HepG2 (cell line): ENCODE results near the gene TIMP3. TPM values are rescaled to one million over a fixed set of nuclear protein-coding genes. Genes with fewer than 3 reads are reported as not detected.

Source experiments
- FOXA3 ChIP-seq: IDR thresholded peaks from 2 replicates; pipeline ENCODE4 v1.6.1; 2016; ENCODE audit warnings: missing genetic modification reagents, missing compliant biosample characterization
- HNRNPK ChIP-seq: fragments of 200-400 bp; formaldehyde crosslinking; IDR thresholded peaks from 2 replicates; pipeline ENCODE4 v1.6.1; 2018; ENCODE audit warnings: low read length, low read depth, moderate library complexity, mild to moderate bottlenecking; ENCODE audit not compliant: poor library complexity, severe bottlenecking
- KLF16 ChIP-seq, 2 experiments: sonication (generic) in 1 of 2; formaldehyde crosslinking in 1 of 2; IDR thresholded peaks; 2 replicates each; pipeline versions ENCODE4 v1.6.1 to v1.8.0; 2016 to 2023; ENCODE audit warnings: missing genetic modification reagents in 2 of 2, missing compliant biosample characterization in 1 of 2
- MTA3 ChIP-seq: sonication (generic); formaldehyde crosslinking; IDR thresholded peaks from 2 replicates; pipeline ENCODE4 v1.4.0; 2020; ENCODE audit warnings: missing genetic modification reagents
- NCOA1 ChIP-seq: sonication (generic); formaldehyde crosslinking; IDR thresholded peaks from 2 replicates; pipeline ENCODE4 v1.9.0; 2021; ENCODE audit warnings: missing genetic modification reagents
- NR2F6 ChIP-seq, 2 experiments: IDR thresholded peaks; 2 replicates each; pipeline ENCODE4 v1.6.1; 2016; ENCODE audit warnings: antibody characterized with exemption in 1 of 2, mild to moderate bottlenecking in 1 of 2
- NRL ChIP-seq: sonication (generic); formaldehyde crosslinking; IDR thresholded peaks from 2 replicates; pipeline ENCODE4 v1.5.0; 2020; ENCODE audit warnings: missing genetic modification reagents, mild to moderate bottlenecking, moderate library complexity, borderline replicate concordance
- SIN3A ChIP-seq: IDR thresholded peaks from 2 replicates; pipeline ENCODE4 v1.6.1; 2011; ENCODE audit warnings: low read depth, mild to moderate bottlenecking, control low read depth, low read length, borderline replicate concordance
- TEAD2 ChIP-seq: sonication (generic); formaldehyde crosslinking; IDR thresholded peaks from 2 replicates; pipeline ENCODE4 v1.9.0; 2021; ENCODE audit warnings: missing genetic modification reagents
- ZNF101 ChIP-seq: sonication (generic); formaldehyde crosslinking; IDR thresholded peaks from 2 replicates; pipeline ENCODE4 v1.4.0; 2020; ENCODE audit warnings: mild to moderate bottlenecking, low read depth, missing genetic modification reagents, borderline replicate concordance
- ZNF772 ChIP-seq: sonication (generic); formaldehyde crosslinking; IDR thresholded peaks from 2 replicates; pipeline ENCODE4 v1.5.0; 2020; ENCODE audit warnings: mild to moderate bottlenecking, missing genetic modification reagents
- ZNF83 ChIP-seq: sonication (generic); formaldehyde crosslinking; IDR thresholded peaks from 2 replicates; pipeline ENCODE4 v1.4.0; 2020; ENCODE audit warnings: missing genetic modification reagents, mild to moderate bottlenecking, borderline replicate concordance
- polyA plus RNA-seq, 8 experiments: library from polyadenylated mRNA; depleted of rRNA in 3 of 8; stranded (reverse) in 7 of 8; unstranded in 1 of 8; fragments of >200 nt; fragmentation: Illumina TruSeq in 4 of 8; extraction: Trizol in 4 of 8; gene quantifications; 2 replicates each; pipeline versions ENCODE4 v1.2.1 to v1.2.3, GENCODE V29; 2011 to 2016; ENCODE audit warnings: low read depth in 4 of 8, missing spikeins in 1 of 8, mixed read lengths in 1 of 8; ENCODE audit not compliant: insufficient read depth in 1 of 8
- total RNA-seq, 5 experiments: library from RNA; depleted of rRNA; stranded (reverse); fragments of >200 nt; fragmentation: Illumina TruSeq; extraction: Trizol; gene quantifications; 2 replicates each; pipeline ENCODE4 v1.2.3, GENCODE V29; 2016; ENCODE audit warnings: low read depth in 1 of 5
- TF ChIP-seq, protein P1 (sequence below): sonication (generic); formaldehyde crosslinking; IDR thresholded peaks from 2 replicates; pipeline ENCODE4 v1.8.0; 2022; ENCODE audit warnings: low read depth, missing genetic modification reagents
- TF ChIP-seq, protein P2 (sequence below): sonication (generic); formaldehyde crosslinking; conservative IDR thresholded peaks from 2 replicates; pipeline ENCODE4 v1.4.0; 2020; ENCODE audit warnings: mild to moderate bottlenecking, missing genetic modification reagents, moderate library complexity
- TF ChIP-seq, protein P3 (sequence below): sonication (generic); formaldehyde crosslinking; IDR thresholded peaks from 2 replicates; pipeline ENCODE4 v1.5.1; 2020; ENCODE audit warnings: mild to moderate bottlenecking, missing genetic modification reagents, borderline replicate concordance
- TF ChIP-seq, protein P4 (sequence below): sonication (generic); formaldehyde crosslinking; IDR thresholded peaks from 2 replicates; pipeline ENCODE4 v1.8.1; 2023; ENCODE audit warnings: missing genetic modification reagents, mild to moderate bottlenecking, borderline replicate concordance
- TF ChIP-seq, protein P5 (sequence below): fragments of 450-650 bp; IDR thresholded peaks from 2 replicates; pipeline ENCODE4 v1.6.1; 2017; ENCODE audit warnings: mild to moderate bottlenecking
- TF ChIP-seq, protein P6 (sequence below): IDR thresholded peaks from 2 replicates; pipeline ENCODE4 v1.6.1; 2016

TIMP3 gene
- total and polyA plus RNA-seq, 2 of the 13 experiments (the other 11 are each of a cell fraction or from before 2014, with no cell fraction given): 57.3 to 86.6 TPM

DNA sequence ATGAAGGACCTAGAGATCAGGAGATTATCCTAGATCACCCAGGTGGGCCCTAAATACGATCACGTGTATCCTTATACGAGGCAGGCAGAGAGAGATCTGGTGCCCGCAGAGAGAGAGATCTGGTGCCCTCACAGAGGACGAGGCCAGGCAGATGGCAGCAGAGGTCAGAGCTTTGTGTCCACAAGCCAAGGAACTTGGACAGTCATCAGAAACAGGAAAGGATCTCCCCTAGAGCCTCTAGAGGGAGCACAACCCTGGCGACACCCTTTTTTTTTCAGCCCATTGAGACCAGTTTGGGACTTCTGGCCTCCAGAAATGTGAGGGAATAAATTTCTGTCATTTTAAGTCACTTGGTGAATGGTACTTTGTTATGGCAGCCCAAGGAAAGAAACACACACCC, 25.5 kb upstream of the TIMP3 start (continued):
- TF ChIP-seq, protein P1, sequence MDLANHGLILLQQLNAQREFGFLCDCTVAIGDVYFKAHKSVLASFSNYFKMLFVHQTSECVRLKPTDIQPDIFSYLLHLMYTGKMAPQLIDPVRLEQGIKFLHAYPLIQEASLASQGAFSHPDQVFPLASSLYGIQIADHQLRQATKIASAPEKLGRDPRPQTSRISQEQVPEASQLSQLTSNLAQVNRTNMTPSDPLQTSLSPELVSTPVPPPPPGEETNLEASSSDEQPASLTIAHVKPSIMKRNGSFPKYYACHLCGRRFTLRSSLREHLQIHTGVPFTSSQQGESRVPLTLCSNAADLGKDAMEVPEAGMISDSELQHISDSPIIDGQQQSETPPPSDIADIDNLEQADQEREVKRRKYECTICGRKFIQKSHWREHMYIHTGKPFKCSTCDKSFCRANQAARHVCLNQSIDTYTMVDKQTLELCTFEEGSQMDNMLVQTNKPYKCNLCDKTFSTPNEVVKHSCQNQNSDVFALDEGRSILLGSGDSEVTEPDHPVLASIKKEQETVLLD: no peak
- no peak for TF ChIP-seq ZNF83 (CRISPR knock-in tag)
- TF ChIP-seq MTA3 (CRISPR knock-in tag): no peak
- TF ChIP-seq, protein P2, sequence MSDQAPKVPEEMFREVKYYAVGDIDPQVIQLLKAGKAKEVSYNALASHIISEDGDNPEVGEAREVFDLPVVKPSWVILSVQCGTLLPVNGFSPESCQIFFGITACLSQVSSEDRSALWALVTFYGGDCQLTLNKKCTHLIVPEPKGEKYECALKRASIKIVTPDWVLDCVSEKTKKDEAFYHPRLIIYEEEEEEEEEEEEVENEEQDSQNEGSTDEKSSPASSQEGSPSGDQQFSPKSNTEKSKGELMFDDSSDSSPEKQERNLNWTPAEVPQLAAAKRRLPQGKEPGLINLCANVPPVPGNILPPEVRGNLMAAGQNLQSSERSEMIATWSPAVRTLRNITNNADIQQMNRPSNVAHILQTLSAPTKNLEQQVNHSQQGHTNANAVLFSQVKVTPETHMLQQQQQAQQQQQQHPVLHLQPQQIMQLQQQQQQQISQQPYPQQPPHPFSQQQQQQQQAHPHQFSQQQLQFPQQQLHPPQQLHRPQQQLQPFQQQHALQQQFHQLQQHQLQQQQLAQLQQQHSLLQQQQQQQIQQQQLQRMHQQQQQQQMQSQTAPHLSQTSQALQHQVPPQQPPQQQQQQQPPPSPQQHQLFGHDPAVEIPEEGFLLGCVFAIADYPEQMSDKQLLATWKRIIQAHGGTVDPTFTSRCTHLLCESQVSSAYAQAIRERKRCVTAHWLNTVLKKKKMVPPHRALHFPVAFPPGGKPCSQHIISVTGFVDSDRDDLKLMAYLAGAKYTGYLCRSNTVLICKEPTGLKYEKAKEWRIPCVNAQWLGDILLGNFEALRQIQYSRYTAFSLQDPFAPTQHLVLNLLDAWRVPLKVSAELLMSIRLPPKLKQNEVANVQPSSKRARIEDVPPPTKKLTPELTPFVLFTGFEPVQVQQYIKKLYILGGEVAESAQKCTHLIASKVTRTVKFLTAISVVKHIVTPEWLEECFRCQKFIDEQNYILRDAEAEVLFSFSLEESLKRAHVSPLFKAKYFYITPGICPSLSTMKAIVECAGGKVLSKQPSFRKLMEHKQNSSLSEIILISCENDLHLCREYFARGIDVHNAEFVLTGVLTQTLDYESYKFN: no peak
- TF ChIP-seq ZNF772 (CRISPR knock-in tag): no peak
- no peak for TF ChIP-seq TEAD2 (CRISPR knock-in tag)
- no peak for TF ChIP-seq HNRNPK
- no peak for TF ChIP-seq SIN3A
- TF ChIP-seq, protein P3, sequence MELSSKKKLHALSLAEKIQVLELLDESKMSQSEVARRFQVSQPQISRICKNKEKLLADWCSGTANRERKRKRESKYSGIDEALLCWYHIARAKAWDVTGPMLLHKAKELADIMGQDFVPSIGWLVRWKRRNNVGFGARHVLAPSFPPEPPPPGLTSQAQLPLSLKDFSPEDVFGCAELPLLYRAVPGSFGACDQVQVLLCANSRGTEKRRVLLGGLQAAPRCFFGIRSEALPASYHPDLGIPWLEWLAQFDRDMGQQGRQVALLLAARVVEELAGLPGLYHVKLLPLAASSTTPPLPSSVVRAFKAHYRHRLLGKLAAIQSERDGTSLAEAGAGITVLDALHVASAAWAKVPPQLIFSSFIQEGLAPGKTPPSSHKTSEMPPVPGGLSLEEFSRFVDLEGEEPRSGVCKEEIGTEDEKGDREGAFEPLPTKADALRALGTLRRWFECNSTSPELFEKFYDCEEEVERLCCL (CRISPR knock-in tag): no peak
- TF ChIP-seq KLF16 (CRISPR knock-in tag; IDR thresholded peaks at IDR 0.05): no peak
- TF ChIP-seq FOXA3: peak; percentile 58; the same call in 1 of the 2 replicates
- TF ChIP-seq NCOA1 (CRISPR knock-in tag): no peak
- TF ChIP-seq NRL (CRISPR knock-in tag): no peak
- TF ChIP-seq, protein P4, sequence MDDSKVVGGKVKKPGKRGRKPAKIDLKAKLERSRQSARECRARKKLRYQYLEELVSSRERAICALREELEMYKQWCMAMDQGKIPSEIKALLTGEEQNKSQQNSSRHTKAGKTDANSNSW (CRISPR knock-in tag): no peak
- TF ChIP-seq, protein P5, sequence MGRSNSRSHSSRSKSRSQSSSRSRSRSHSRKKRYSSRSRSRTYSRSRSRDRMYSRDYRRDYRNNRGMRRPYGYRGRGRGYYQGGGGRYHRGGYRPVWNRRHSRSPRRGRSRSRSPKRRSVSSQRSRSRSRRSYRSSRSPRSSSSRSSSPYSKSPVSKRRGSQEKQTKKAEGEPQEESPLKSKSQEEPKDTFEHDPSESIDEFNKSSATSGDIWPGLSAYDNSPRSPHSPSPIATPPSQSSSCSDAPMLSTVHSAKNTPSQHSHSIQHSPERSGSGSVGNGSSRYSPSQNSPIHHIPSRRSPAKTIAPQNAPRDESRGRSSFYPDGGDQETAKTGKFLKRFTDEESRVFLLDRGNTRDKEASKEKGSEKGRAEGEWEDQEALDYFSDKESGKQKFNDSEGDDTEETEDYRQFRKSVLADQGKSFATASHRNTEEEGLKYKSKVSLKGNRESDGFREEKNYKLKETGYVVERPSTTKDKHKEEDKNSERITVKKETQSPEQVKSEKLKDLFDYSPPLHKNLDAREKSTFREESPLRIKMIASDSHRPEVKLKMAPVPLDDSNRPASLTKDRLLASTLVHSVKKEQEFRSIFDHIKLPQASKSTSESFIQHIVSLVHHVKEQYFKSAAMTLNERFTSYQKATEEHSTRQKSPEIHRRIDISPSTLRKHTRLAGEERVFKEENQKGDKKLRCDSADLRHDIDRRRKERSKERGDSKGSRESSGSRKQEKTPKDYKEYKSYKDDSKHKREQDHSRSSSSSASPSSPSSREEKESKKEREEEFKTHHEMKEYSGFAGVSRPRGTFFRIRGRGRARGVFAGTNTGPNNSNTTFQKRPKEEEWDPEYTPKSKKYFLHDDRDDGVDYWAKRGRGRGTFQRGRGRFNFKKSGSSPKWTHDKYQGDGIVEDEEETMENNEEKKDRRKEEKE: no peak
- no peak for TF ChIP-seq ZNF101 (CRISPR knock-in tag)
- TF ChIP-seq, protein P6, sequence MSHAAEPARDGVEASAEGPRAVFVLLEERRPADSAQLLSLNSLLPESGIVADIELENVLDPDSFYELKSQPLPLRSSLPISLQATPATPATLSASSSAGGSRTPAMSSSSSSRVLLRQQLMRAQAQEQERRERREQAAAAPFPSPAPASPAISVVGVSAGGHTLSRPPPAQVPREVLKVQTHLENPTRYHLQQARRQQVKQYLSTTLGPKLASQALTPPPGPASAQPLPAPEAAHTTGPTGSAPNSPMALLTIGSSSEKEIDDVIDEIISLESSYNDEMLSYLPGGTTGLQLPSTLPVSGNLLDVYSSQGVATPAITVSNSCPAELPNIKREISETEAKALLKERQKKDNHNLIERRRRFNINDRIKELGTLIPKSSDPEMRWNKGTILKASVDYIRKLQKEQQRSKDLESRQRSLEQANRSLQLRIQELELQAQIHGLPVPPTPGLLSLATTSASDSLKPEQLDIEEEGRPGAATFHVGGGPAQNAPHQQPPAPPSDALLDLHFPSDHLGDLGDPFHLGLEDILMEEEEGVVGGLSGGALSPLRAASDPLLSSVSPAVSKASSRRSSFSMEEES (CRISPR knock-in tag): no peak; the same call in 1 of the 2 replicates
- 0 out of 2 replicates have a peak, but pooled peaks have one; percentile 19 for TF ChIP-seq NR2F6 (IDR thresholded peaks at IDR 0.05)
- TF ChIP-seq NR2F6 (CRISPR knock-in tag; IDR thresholded peaks at IDR 0.05): peak; percentile 57; the same call in 1 of the 2 replicates
